SH-SY5Y (cell line): ENCODE measurements around the gene OPN1MW3.

Experiments used
- GATA2 ChIP-seq: IDR thresholded peaks from 2 replicates; pipeline ENCODE4 v1.6.1; 2011; ENCODE audit warnings: mild to moderate bottlenecking, low read depth, low read length
- GATA3 ChIP-seq: IDR thresholded peaks from 2 replicates; pipeline ENCODE4 v1.6.1; 2011; ENCODE audit warnings: low read depth, mild to moderate bottlenecking, low read length, moderate library complexity

DNA sequence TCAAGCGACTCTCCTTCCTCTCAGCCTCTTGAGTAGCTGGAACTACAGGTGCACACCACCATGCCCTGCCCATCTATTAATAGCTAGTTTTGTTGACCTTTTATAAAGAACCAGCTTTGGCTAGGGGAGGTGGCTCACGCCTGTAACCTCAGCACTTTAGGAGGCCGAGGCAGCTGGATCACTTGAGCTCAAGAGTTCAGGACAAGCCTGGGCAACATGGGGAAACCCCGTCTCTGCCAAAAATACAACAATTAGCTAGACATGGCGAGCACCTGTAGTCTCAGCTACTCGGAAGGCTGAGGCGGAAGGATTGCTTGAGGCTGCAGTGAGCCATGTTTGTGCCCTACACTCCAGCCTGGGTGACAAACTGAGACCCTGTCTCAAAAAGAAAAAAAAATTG is 40.9 kb downstream of the OPN1MW3 start:
- TF ChIP-seq GATA2 (no peak), GATA3 (no peak)
